GM18499 (cell line): Measurements from ENCODE around the gene CDH4.

ENCODE experiments used
- ATAC-seq: cut with Tn5 transposase; IDR thresholded peaks from one replicate; pipeline ENCODE4 v1.9.1; 2021; ENCODE audit warnings: moderate number of reproducible peaks; ENCODE audit not compliant: insufficient read depth, unreplicated experiment

Gene CDH4

DNA sequence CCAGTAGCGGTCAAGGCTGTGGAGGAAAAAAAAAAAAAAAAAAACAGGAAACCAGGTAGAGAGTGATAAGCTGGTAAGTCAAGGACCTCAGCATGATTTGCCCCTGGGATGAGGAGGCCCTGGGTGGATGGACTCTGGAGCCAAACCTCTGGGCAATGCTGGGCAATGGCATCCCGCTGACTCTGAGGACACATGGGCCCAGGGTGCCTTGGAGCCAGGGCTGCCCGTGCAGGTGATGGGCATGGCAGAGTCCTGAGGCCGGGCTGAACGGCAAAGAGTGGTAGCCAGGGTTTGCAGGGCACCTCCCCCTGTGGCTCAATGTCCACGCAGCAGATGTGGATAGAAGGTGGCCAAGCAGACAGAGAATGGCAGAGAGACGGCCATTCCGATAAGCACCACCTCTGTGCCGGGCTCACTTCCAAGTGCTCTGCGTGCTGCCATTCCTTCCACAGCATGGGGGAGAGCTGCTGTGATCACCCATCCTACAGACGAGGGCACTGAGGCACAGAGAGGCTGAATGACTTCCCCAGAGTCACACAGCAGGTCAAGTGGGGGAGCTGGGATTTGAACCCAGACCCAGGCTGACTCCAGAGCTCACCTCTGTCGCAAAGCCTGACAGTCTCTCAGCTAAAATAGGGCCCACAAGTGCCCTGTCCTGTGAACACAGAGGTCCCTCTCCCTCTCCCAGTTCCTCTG is 353.9 kb downstream of the CDH4 start:
- ATAC-seq = no peak

GRCh38 chr20:61608275-61609085 is 356.4 kb downstream of the CDH4 start:
- ATAC-seq = no peak

- ATAC-seq = no peak
These were observed 357.4 kb downstream of the CDH4 start for GRCh38 chr20:61609461-61609860.

DNA sequence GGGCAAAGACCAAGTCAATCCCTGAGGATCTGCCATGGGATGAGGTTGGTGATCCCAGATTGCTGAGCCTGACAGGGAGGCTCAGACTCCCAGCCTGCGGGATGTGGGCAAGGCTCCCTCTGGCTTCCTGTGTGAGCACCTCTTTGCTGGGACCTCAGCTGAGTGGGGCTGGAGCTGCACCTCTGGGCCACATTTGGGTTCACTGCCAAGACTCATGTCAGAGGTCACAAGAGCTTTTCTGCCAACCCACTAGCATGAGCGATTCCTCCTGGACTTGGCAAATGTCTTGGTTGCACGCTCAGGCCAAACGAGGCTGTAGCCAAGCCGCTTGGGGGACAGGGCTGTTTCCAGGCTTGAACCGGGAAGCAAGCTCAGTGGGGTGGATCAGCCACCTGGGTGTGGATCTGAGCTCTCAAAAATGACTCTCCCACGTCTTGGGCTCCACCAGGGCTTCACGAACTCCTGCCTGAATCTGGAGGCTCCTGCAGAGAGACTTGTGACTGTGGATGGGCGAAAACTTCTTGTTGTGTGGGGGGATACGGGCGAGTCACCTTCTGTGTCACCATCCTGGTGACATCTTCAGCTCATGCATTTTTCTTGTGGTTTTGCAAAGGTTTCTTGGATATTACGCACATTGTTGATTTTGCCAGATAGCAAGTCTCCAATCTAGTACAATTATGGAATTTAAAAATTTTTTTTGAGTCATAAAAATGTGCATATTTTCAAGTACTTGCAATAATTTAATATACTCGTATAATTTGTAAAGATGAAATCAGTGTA is 359.5 kb downstream of the CDH4 start:
- no peak for ATAC-seq

GRCh38 chr20:61613917-61614705 is 362.1 kb downstream of the CDH4 start:
- ATAC-seq = no peak

DNA sequence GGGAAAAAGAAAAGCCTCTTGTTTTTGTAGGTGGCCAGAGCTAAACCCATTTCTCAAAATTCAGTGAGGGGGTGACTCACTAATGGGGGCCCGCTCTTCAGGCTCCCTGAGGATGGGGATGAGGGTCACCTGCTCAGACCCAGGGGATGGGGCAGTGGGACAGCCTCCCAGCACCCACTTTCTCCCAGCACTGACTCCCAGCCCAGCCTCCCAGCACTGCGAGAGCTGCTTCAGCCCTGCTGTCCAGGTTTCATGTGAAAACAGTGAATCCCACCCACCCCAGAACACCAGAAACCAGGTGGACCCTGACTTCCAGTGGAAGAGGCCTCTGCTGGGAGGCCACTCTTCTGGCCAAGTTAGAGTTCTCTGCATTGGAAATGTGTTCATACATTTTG is 362.6 kb downstream of the CDH4 start:
- no peak for ATAC-seq

DNA sequence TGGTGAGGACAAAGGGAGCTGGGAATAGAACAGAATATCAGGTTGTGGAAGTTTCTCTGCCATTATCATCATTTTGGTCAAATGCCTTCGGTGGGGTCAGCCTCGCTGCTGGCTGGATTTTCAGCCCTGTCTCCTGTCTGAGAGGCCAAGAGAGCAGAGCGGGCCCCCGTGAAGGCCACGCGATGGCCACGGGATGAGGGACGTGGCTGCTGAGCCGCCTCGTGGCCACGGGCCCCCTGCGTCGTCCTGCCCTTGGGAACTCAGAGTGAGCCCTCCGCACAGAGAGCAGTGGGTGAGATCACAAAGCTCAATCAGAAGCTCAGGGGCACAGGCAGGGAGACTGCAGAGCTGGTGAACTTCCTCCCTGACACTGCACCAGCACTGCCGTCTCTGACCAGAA is 363.7 kb downstream of the CDH4 start:
- ATAC-seq = no peak

- ATAC-seq = no peak
These were observed 367.7 kb downstream of the CDH4 start for GRCh38 chr20:61619751-61620150.

- ATAC-seq = no peak
These were observed 368.1 kb downstream of the CDH4 start for GRCh38 chr20:61620174-61620573.

- no peak for ATAC-seq
These were observed 369.1 kb downstream of the CDH4 start for GRCh38 chr20:61621035-61621730.

GRCh38 chr20:61621852-61622251 is 369.8 kb downstream of the CDH4 start:
- no peak for ATAC-seq

DNA sequence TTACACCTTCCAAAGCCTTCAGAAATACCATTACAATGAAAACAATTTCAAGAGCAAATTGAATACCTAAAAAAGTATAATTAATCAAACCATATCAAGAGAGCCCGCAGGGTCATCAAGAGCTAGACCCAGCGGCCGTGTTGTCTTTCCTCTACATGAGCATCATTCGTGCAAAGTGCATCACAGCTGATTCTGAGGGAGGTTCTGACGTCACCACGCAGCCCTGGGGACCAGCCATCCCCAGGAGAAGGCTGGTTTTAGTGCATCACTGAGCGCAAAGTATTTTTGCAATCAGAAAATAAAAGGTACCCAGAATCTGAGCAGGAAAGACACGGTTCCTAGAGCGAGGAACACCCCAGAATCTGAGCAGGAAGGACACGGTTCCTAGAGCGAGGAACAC is 371.4 kb downstream of the CDH4 start:
- ATAC-seq = no peak

- ATAC-seq = no peak
These were observed 373.2 kb downstream of the CDH4 start for GRCh38 chr20:61625246-61625645.

DNA sequence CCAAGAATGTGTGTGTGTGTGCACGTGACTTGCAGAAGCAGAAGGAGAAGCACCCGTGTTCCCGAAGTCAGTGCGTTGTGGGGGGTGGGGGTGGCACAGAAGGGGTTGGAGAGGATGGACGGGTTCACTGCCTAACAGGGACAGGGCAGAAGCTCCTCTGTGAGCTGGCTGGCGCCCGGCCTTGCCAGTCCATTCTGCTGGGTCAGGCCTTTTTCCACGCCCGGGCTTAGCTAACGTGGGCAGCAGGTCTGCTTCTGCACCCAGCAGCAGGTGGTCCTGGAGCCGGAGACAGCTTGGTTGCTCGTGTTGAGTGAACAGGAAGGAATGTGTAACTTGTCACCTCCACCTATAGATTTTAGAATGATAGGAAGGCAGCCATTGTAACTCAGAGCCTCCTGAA is 374.4 kb downstream of the CDH4 start:
- no peak for ATAC-seq

DNA sequence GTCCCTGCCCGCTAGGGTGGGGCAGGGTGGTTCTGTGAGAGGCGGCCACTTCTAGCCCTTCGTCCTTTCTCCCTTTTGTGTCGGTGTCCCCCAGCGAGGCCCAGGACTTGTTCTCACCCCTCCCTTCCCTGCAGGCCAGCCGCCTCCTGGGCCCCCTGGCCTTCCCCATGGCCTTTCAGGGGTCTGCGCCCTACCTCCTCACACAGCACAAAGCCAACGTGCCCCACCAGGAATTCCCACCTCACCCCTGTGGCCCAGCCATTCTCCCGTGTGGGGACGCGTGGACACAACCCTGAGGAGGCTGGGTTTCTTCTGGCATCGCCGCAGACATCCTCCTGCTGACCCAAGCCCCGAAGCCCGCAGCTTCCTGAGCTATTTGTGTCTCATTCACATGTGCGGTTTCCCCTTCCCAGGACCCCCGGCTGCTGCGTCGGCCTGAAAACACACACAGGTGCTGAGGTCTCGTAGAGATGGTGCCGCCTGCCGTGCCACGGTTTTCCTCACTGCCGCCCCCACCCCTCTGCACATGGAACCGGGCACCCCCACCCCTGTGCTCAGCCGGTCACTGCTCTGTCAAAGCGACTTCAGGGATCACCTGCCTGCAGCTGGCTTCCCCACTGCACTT is 375.8 kb downstream of the CDH4 start:
- no peak for ATAC-seq

DNA sequence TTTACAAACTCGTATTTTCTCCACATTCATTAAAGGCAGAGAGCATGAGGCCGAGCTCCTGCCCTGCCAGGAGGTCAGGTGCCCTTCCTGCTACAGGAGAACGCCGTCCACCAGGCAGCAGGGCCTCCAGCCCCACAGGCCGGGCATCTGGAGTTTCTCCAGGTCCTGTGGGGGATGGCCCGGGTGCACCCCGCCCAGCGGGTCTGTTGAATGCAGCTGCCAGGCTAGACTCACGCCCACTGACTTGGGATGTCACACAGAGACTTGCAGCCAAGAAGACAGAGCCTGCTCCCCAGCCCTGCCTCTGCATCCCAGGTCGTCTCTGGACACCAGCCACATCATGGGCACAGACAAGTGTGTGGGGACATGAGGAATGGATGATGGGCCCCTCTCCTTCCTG is 376.4 kb downstream of the CDH4 start:
- ATAC-seq = no peak

DNA sequence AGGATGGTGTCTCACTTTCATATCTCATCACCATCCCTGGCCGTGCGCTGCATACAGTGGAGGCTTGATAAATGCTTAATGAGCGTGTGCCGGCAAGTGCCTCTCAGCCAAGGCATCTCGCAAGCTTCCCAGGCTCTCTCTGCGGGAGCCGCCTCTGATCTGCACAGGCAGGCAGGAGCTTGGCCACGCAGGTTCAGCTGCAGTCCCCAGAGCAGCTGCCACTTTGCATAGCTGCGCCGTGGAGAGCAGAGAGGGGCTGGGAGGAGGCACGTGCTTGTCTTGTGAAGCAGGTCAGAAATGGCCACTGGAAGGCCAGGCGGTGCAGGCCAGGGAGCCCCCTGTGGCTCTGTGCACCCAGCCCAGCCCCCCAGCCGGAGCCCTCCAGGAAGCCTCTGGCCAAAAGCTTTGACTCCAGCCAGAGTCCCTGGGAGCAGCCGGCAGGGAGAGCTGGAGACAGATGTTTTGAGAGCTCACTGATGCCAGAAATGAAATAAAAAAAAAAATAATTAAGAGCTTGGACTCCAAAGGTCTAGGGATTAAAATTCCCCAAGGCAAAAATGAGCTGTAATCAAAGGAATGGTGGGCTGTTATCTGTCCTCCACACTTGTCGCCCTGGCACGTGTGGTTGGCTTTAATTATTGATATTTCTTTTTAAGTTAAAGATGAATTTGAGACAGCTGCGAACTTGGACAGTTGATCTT is 377.0 kb downstream of the CDH4 start:
- no peak for ATAC-seq

- no peak for ATAC-seq
These were observed 377.7 kb downstream of the CDH4 start for GRCh38 chr20:61629602-61630390.
